NCI-H510A treated with DMSO at 0.1 percent for 48 hours (cell line): Measurements from ENCODE around the gene UNC5A.

Experiments used
- DNase-seq: peaks from one replicate; lab custom pipeline; 2025; lab: John Stamatoyannopoulos, UW

Gene UNC5A

GRCh38 chr5:176810081-176810597 lies at the start of gene UNC5A:
TSS of gene UNC5A (plus strand) at chr5:176810559. CDS start at chr5:176810751, 192 bp downstream.
- DNase-seq, result peak; percentile 36

- DNase-seq, result no peak
Measured at GRCh38 chr5:176761755-176762154, 48.6 kb upstream of the UNC5A start.

GRCh38 chr5:176762489-176762888 lies 47.9 kb upstream of the UNC5A start:
- no peak for DNase-seq

GRCh38 chr5:176765687-176766086 lies 44.7 kb upstream of the UNC5A start:
- DNase-seq, result no peak

GRCh38 chr5:176768174-176768970 lies 42.0 kb upstream of the UNC5A start:
- DNase-seq, result no peak

GRCh38 chr5:176769911-176770310 lies 40.4 kb upstream of the UNC5A start:
- no peak for DNase-seq

GRCh38 chr5:176770431-176770830 lies 39.9 kb upstream of the UNC5A start:
- DNase-seq, result no peak

- no peak for DNase-seq
Measured at GRCh38 chr5:176771102-176771845, 39.1 kb upstream of the UNC5A start.

- no peak for DNase-seq
Measured at GRCh38 chr5:176772271-176773210, 37.8 kb upstream of the UNC5A start.

- DNase-seq, result no peak
Measured at GRCh38 chr5:176773408-176774035, 36.8 kb upstream of the UNC5A start.

- DNase-seq, result no peak
Measured at GRCh38 chr5:176774216-176775171, 35.9 kb upstream of the UNC5A start.

- no peak for DNase-seq
Measured at GRCh38 chr5:176775409-176775808, 35.0 kb upstream of the UNC5A start.

GRCh38 chr5:176776141-176776865 lies 34.1 kb upstream of the UNC5A start:
- DNase-seq, result no peak

- DNase-seq, result no peak
Measured at GRCh38 chr5:176776916-176777315, 33.4 kb upstream of the UNC5A start.

- no peak for DNase-seq
Measured at GRCh38 chr5:176778921-176779465, 31.4 kb upstream of the UNC5A start.

- no peak for DNase-seq
Measured at GRCh38 chr5:176779537-176779936, 30.8 kb upstream of the UNC5A start.

GRCh38 chr5:176780176-176781053 lies 29.9 kb upstream of the UNC5A start:
- DNase-seq, result no peak

- no peak for DNase-seq
Measured at GRCh38 chr5:176781054-176781375, 29.3 kb upstream of the UNC5A start.
